Activated naive CD4-positive, alpha-beta T cell treated with anti-CD3 and anti-CD28 coated beads, Interleukin-2, amount 50 U/mL, for 72 hours (primary cell): Measurements from ENCODE around the gene SWI5. TPM values are rescaled to one million over a fixed set of nuclear protein-coding genes. Genes with fewer than 3 reads are reported as not detected.
A peak's percentile ranks its signal among the peaks of the same experiment; 100 is the strongest.
"Not testable (repeated sequence)": the region's sequence is repeated elsewhere in the genome, so short reads cannot be mapped to it uniquely, and the experiment has no call there.

Experiments used
- ATAC-seq, 2 donors: fragments of 150-1000 bp; cut with Tn5 transposase; 2 replicates each; pipeline ENCODE4 v1.10.0; 2021; ENCODE audit warnings: mild to moderate bottlenecking in 2 of 2, moderate library complexity in 2 of 2
- DNase-seq, 2 donors: peaks; one replicate each; pipeline ENCODE4 v3.0.0; 2021 to 2022; ENCODE audit warnings: low spot score in 2 of 2
- H3K27ac Mint-ChIP-seq, 2 donors: one replicate each; pipeline ENCODE4 v1.8.0; 2022; ENCODE audit warnings: mild to moderate bottlenecking in 2 of 2, mixed read lengths in 2 of 2
- H3K36me3 Mint-ChIP-seq, 2 donors: one replicate each; pipeline ENCODE4 v1.8.0; 2022; ENCODE audit warnings: mixed read lengths in 2 of 2
- H3K9me3 Mint-ChIP-seq, 2 donors: one replicate each; pipeline ENCODE4 v1.8.0; 2022; ENCODE audit warnings: mixed read lengths in 2 of 2
- total RNA-seq, 2 donors: library from RNA; stranded (reverse); gene quantifications; one replicate each; pipeline ENCODE4 v1.2.3, GENCODE V29; 2022

The SWI5 gene
- 10 to 100 TPM; 15.6 to 16.9 TPM for total RNA-seq

DNA sequence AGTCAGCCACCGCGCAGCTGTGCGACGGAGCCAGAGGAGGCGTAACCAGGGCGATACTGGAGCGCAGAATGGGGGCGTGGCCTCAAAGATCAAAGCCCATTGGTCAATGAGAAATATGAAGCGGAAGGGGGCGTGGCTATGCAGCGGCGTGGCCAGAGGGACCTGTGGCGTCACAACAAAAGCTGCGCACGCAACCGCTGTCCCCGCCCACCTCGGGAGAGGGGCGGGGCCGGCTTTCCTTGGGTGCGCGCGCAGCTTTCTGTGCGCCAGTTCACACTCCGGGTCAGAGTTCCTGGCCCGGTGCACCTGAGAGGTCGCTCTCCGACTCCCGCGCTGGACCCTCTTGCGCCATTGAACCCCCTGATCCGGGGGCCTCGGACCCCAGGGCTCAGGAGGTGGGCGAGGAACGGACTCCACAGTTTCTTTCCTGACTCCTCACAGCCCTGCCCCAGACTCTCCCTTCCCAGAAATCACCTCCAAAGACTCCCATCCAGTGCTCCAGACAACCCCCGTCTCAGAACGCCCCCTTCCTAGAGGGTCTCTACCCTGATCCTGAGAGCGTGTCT, at the start of gene SWI5:
Gene SWI5, plus strand, starts transcription at position 269 of the 566 bp plus-strand sequence.
- ATAC-seq (peak; percentile 98 to 99), DNase-seq (peak; percentile 100)
- peak within 1 kb of the TSS; percentile 98 to 99 for H3K27ac Mint-ChIP-seq
- H3K9me3 Mint-ChIP-seq, result no peaks in the 10 kb centered on the region
- peaks cover 0 to 12% of the 10 kb centered on the region in 2 donors for H3K36me3 Mint-ChIP-seq

DNA sequence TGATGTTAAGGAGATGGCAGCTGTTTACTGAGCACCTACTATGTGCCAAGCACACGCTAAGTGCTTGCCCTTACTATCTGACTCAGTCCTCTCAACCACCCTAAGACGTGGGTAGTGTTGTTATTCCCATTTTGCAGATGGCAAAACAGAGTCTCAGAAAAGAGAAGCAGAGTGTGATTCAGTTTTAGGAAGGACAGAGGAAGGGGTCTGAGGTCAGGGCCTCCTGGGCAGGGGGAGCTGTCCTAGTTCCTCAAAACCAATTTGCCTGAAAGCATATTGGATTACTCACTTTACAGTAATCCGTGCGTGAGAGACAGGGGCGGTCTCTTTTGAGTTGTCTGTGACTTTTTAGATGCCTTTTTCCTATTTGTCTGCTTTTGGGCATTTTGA, 49.7 kb upstream of the SWI5 start:
- no peak overlapping the region for H3K27ac Mint-ChIP-seq
- no peaks in the 10 kb centered on the region for H3K36me3 Mint-ChIP-seq
- no peaks in the 10 kb centered on the region for H3K9me3 Mint-ChIP-seq
- ATAC-seq (no peak), DNase-seq (no peak)

DNA sequence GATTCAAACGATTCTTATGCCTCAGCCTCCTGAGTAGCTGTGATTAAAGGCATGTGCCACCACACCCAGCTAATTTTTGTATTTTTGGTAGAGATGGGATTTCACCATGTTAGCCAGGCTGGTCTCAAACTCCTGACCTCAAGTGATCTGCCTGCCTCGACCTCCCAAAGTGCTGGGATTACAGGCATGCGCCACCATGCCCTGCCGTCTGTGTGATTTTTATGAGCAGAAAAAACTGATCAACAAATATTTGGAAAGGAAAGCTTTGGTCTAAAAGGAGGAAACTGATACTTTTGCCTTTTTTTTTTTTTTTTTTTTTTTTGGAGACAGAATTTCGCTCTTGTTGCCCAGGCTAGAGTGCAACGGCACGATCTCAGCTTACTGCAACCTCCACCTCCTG, 45.2 kb upstream of the SWI5 start:
- ATAC-seq, DNase-seq, H3K36me3 Mint-ChIP-seq, H3K27ac Mint-ChIP-seq, H3K9me3 Mint-ChIP-seq: not testable (repeated sequence)

DNA sequence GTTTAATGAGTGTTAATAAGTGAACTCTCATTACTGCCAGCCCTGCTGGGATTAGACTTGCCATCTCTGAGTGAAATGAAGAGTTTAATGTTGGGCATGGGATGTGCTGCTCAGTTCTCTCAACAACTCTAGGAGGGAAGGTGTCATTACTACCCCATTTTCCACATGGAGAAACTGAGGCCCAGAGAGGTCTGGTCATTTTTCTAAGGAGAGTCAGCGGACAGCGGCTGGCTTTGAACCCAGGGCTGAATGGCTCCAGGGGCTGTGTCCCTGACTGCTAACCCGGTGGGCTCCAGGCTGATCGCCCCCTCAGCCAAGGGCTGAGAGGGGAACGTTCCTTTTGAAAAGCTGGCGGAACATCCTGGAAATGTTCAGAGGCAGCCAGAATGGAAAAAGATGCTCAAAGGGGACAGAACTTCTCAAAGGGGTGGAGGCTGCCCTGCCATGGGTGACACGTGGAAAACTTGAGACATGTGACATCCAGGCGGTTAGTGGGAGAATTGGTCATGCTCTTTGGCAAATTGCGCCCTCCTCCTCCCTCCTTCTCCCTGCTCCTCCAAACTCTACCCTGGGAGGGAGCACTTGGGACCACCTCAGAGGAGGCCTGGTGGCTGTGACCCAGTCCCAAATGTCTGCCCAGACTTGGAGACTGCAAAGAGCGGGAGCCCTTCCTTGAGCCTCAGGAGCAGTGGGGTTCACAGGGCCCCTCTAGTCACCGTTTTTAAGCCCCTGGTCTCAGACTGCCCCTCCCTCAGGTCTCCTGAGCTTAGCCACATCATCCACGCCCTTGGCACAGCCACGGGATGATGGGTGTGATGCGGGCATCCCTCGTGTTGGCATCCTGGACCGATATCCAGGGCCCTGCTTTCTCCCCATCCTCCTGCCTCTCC, 44.2 kb upstream of the SWI5 start:
- H3K36me3 Mint-ChIP-seq, result no peaks in the 10 kb centered on the region
- DNase-seq (no peak), ATAC-seq (peak; percentile 13 to 31)
- no peak overlapping the region for H3K27ac Mint-ChIP-seq
- H3K9me3 Mint-ChIP-seq, result no peaks in the 10 kb centered on the region

DNA sequence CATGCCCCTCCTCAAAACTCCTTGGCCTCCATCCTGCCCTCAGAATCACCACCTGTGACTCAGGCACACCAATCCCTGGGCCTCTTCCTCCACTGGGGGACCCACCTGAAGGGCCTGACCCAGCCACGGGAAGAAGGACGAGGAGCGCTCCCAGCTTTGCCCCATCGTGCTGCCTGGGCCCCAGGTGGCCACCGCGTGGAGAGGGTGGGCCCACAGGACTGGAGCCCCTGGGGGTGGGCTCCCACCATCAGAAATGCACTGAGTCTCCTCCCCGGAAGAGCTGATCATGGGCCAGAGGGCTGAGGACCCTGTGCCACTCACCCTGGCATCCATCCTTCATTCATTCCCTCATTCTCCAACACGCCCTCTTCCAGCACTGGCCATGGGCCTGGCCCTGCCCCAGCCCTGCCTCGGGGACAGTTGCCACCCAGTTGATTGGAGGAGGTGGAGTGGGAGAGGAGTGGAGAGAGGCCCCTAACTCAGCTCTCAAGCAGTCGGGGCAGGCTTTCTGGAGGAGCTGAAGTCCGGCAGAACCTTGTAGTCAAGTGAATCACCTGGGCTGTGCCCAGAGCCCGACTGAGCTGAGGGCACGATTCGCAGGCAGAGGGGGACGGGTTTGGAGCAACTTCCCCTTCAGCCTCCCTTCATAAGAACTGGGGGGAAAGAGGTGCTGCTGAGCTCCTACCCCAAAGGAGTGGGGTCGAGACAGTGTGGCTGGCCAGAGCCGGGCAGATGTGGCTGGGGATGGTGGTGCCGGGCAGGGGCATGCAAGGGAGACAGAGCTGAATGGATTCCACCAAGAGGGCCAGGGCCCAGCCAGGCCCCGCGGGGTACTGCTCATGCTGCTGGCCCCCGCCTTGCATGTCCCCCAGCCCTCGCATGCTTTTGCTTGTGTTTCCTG, 43.3 kb upstream of the SWI5 start:
- no peaks in the 10 kb centered on the region for H3K36me3 Mint-ChIP-seq
- H3K27ac Mint-ChIP-seq, result no peak overlapping the region
- no peaks in the 10 kb centered on the region for H3K9me3 Mint-ChIP-seq
- ATAC-seq (no peak), DNase-seq (no peak)

DNA sequence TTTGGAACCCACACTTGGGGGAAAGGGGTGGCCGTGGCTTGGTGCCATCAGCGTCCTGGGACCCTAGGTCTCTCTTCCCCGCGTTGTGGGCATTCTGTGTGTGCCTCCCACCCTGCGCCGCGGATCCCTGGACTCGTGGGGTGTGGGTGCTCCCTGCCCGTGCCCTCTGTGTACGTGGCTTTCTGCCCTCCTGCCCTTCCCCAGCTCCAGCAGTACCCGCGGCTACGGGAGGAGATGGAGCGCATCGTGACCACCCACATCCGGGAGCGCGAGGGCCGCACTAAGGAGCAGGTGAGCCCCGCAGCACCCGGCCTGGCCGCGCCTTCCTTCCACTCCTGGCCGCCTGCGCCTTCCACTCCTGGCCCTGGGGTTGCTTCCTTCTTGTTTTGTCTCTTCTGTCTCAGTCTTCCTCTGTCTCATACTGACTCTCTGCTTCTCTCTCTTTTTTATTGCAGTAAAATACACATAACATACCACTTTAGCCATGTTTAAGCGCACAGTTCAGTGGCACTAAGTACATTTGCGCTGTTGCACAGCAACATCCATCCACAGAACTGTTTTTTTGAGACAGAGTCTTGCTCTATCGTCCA, 42.2 kb upstream of the SWI5 start:
- Mint-ChIP-seq H3K9me3 (no peaks in the 10 kb centered on the region), H3K36me3 (no peaks in the 10 kb centered on the region), H3K27ac (peak overlapping the region in 1 of 2 donors; percentile 20)
- ATAC-seq (no peak), DNase-seq (no peak)

DNA sequence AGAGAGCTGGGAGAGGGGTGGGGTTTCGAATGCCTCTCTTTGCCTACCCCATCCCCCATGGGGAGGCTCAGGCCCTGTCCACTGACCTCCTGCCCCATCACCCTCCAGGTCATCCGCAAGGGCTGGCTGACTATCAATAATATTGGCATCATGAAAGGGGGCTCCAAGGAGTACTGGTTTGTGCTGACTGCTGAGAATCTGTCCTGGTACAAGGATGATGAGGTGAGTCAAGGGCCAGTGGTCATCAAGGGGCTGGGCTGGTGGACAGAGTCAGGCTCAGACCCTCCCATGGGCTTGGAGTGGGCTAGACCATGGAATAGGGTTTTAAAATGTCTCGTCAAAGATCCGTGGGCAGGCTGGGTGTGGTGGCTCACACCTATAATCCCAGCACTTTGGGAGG, 34.0 kb upstream of the SWI5 start:
- Mint-ChIP-seq H3K36me3 (no peaks in the 10 kb centered on the region), H3K27ac (no peak overlapping the region), H3K9me3 (no peaks in the 10 kb centered on the region)
- DNase-seq, result no peak
- ATAC-seq, result no peak

DNA sequence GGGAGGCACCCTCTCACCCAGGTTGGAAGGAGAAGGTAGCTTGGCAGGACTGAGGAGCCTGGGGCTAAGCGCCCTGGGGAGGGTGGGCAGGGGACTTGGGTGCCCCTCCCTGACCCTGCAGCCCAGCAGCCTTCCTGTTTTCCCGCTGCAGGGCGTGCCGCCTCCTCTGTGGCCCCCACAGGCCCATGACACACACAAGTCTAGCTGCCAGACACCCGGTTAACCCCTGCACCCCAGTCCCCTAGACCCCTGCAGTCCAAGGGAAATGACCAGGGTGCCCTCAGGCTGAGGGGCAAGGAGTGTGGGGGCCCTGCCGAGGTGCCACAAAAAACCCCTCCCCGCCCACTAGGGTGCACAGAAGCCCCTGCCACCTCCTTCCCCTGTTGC, 33.3 kb upstream of the SWI5 start:
- H3K36me3 Mint-ChIP-seq, result no peaks in the 10 kb centered on the region
- H3K9me3 Mint-ChIP-seq, result no peaks in the 10 kb centered on the region
- ATAC-seq (no peak), DNase-seq (no peak)
- H3K27ac Mint-ChIP-seq, result no peak overlapping the region

DNA sequence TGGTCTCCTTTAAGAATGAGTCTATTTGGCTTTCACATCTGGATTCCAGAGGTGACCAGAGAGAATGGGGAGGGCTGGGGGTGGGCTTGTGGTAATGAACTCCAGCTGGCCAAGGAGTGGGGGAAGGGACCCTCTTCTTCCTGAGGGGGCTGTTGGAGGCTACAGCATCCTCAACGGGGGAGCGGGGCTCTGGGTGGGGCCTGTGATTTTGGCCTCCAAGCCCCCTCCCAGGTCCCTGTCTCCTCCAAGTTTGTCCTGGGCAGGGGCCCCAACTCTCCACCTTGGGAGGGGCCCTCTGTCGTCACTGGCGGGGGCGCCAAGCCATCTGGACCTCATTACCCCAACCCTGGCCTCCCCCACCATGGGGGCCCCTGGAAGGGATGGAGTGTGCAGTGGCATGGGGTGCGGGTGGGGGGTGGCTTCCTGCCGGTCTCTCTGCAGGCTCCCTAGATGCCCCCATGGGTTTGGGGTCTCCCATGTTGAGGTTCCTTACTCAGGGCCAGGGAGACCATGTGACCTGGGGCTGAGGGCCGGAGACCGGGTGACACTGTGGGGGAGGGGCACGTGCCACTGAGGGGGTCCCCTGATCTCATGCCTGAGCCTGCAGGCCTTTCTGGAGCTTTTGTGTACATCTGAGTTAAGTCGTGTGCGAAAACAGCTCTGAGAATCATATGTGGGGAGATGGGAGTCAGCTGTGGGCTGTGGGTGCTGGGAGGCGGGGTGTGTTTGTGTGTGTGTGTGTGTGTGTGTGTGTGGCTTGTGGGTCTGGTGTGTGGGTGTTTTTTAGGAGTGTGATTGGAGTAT, 32.7 kb upstream of the SWI5 start:
- no peaks in the 10 kb centered on the region for H3K36me3 Mint-ChIP-seq
- no peak overlapping the region for H3K27ac Mint-ChIP-seq
- DNase-seq, result no peak
- no peaks in the 10 kb centered on the region for H3K9me3 Mint-ChIP-seq
- no peak for ATAC-seq

DNA sequence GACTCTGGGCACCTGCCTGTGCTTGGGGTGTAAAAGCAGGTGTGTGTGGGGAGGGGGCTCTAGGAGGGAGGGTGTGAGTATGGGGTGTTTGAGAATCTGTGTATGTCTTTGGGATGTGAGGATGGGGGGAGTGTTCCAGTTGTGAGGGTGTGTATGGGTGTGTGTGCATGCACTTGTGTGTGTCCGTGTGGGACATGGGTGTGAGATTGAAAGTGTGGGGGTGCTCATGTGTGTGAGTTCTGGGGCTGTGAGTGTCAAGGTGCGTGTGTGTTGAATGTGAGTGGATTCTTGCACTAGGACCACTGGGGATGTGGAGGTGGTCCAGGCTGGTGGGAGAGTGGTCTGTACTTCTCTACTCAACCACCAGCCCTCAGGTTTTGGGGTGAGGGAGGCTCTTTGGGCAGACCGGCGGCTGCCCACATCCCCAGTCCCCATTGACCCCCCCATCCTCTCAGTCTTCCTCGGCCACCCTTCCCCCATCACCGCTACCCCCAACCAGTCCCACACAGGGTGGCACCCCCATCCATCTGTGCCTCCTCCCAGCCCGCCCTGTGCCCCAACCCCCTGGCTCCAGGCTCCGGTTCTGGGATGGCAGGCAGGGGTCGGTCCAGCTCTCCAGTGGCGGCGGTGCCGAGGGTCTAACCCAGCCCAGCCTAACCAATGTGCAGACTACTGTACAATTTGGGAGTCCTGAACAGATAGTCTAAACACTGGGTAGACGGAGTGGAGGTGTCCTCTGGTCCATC, 31.8 kb upstream of the SWI5 start:
- DNase-seq, result no peak
- Mint-ChIP-seq H3K36me3 (no peaks in the 10 kb centered on the region), H3K27ac (no peak overlapping the region), H3K9me3 (no peaks in the 10 kb centered on the region)
- no peak for ATAC-seq

DNA sequence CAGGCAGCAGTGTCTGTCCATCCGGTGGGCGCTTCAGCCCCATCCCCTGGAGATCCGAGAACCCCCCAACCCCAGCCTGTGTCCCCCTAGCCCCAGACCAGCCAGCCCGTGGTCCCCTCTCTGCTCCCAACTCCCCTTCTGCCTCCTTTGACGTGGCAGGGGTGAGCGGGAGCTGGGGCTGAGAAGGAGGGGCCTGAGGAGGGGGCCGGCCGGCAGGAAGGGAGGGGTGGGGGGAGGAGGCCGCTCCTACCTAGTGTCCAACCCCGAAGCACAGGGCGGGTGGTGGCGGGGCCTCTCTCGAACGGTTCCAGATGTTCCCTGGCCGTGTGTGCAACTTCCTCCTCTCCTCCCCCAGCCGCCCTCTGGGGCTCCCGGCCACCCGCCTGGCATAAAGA, 31.2 kb upstream of the SWI5 start:
- H3K27ac Mint-ChIP-seq, result no peak overlapping the region
- H3K36me3 Mint-ChIP-seq, result no peaks in the 10 kb centered on the region
- DNase-seq, result no peak
- no peaks in the 10 kb centered on the region for H3K9me3 Mint-ChIP-seq
- ATAC-seq, result no peak

DNA sequence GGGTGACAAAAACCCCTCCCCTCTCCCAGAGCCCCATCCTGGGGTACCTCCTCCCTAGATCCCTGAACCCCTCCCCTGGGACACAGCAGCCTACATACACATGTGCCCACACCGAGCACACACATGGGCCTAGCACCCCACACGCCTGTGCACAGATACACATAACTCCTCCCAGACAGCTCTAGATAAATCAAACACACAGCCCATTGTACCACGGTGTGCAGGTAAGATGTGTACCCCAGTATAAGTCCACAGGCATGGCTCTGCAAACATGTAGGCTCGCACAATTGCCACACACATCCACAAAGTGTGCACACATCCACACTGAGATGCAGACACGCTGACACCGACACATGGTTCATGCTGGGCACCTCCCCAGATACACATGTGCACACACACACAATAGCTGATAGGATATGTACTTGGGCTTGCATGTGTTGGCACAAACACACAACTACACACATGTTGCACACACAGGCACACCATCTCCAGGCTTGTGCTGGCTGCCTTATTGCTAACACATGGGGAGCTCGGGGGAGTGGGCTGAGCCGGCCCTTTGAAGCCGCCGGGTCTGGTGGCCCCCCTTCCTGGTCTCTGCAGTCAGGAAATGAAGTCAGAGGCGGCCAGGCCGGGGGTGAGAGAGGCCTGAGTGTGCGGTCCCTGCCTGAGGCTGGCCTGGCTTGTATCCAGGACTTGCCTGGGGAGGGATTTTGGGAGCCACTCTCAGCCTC, 30.5 kb upstream of the SWI5 start:
- no peak for DNase-seq
- Mint-ChIP-seq H3K27ac (no peak overlapping the region), H3K9me3 (no peaks in the 10 kb centered on the region), H3K36me3 (no peaks in the 10 kb centered on the region)
- no peak for ATAC-seq

DNA sequence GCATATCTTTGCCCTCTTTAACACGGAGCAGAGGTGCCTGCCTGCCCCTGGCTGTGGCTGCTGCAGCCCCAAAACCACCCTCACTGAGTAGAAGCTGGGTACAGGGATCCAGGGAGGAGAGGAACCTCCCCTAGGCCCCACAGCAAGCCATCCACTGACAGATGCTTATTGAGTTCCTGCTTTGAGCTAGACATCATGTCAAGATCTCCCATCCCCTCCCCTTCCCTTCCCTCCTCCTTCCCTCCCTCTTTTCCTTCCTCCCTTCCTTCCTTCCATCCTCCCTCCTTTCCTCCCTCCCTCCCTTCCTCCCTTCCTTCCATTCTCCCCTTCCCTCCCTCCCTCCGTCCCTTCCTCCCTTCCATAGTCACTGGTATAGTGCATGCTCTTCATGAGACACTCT, 29.6 kb upstream of the SWI5 start:
- Mint-ChIP-seq H3K27ac (no peak overlapping the region), H3K36me3 (no peaks in the 10 kb centered on the region), H3K9me3 (no peaks in the 10 kb centered on the region)
- ATAC-seq (no peak), DNase-seq (no peak)

DNA sequence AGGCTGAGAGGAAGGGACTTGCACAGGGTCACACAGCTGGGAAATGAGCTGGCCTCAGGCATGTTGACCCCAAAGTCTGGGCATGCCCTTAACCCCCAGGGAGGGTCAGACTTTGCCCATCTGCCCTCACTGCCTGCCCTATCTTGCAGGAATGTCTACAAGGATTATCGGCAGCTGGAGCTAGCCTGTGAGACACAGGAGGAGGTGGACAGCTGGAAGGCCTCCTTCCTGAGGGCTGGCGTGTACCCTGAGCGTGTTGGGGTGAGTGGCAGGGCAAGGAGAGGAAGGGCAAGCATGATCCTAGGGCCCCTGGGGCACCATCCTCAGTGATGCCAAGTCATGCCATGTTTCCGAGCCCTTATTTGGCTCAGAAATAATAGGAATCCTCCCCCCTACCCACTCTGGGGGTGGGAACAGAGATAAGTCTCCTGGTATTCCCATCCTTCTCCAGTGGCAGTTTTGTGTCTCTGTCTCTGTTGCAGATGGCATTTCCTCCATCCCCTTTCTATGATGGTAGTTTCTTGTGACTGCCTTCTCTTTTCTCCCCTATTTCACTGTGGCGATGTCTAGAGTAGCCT, 28.8 kb upstream of the SWI5 start:
- ATAC-seq, result no peak
- Mint-ChIP-seq H3K27ac (no peak overlapping the region), H3K9me3 (no peaks in the 10 kb centered on the region), H3K36me3 (no peaks in the 10 kb centered on the region)
- no peak for DNase-seq

DNA sequence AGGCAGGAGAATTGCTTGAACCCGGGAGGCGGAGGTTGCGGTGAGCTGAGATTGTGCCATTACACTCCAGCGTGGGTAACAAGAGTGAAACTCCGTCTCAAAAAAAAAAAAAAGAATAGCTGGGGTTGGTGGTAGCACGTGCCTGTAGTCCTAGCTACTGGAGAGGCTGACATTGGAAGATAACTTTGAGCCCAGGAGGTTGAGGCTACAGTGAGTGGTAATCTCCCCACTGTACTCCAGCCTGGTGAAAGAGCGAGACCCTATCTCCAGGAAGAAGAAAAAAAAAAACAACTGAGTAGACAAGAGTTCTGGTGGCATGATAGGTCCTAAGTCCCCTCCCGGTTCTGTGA, 26.5 kb upstream of the SWI5 start:
- H3K9me3 Mint-ChIP-seq, result no peaks in the 10 kb centered on the region
- DNase-seq, result no peak
- H3K27ac Mint-ChIP-seq, result no peak overlapping the region
- no peaks in the 10 kb centered on the region for H3K36me3 Mint-ChIP-seq
- no peak for ATAC-seq
